ENCODE results near the gene PRAMEF5.
"Not testable (repeated sequence)": the region's sequence is repeated elsewhere in the genome, so short reads cannot be mapped to it uniquely, and the experiment has no call there.

PRAMEF5 gene

DNA sequence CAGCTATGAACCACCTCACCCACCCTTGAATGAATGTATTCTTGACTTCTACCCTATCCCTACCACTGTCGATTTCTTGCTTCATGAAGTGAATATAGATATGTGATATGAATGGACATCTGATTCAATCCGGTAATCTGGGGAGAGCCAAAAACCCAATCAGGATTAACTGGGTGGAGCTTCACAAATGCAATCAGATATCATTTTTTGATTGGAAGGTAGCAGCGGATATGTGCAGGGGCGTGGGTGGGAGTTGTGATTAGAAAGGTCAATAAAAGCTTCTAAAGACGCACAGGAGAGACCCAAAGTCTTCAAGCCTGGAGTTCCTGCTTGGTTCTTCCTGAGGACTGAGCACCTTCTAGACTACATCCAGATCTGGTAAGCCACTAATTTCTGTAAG lies at the start of gene PRAMEF5:
TSS of gene PRAMEF5 (plus strand) at position 301 of the 400 bp plus-strand sequence. CDS start 5,071 bp downstream, outside the sequence.
- not testable (repeated sequence) for DNase-seq (ENCODE audit: low read depth)

- not testable (repeated sequence) for DNase-seq (ENCODE audit: low read depth)
These were observed 45.3 kb upstream of the PRAMEF5 start for GRCh38 chr1:13208712-13209111.

DNA sequence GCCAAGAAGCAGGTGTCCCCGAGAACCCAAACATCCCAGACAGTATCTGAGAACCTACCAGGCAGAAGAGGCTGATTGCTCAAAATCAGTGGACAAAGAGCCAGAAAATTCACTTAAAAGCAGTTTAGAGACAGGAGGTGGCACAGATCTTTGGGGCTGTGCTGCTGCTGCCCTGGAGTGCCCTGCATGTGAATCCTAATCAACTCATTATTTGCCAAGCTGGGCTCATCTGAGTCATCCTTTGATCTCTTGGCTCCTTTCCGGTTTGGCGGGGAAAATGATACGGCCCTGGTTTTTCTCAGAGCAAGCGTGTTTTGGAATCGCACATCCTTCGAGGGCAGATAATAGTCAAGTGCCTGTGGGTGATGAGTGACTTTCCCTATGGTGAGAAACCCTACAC lies 37.4 kb upstream of the PRAMEF5 start:
- DNase-seq (ENCODE audit: low read depth), result not testable (repeated sequence)

DNA sequence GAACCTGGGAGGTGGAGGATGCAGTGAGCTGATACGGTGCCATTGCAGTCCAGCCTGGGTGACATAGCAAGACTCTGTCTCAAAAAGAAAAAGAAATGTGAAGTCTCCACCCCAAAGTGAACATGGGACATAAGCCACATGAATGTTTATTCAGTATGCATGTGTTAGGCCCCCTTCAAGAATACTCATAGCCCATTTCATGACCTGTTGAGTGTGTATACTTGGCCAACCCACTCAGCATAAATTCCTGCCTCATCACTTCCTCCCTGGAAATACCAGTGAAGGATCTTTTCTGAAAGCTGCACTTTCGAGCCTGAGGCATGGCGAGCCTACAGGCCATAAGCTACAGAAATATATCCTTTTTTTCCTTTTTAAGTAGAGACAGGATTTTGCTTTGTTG lies 34.8 kb upstream of the PRAMEF5 start:
- not testable (repeated sequence) for DNase-seq (ENCODE audit: low read depth)

DNA sequence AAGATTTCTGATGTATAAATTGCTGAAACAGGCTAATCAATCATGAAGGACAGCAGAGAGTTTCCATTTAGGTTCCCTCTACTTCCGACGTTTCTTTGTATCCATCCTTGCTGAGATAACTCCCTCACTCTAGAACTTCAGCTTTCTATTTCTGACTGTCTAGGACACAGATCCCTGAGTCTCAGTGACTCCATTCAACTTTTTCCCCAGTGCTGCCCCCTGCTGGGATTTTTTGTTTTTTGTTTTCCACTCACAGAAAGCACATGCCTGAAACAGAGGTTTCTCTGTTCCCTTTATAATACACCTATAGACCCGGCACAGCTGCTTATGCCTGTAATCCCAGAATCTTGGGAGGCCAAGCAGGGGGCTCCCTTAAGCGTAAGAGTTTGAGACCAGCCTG lies 31.2 kb upstream of the PRAMEF5 start:
- not testable (repeated sequence) for DNase-seq (ENCODE audit: low read depth)

DNA sequence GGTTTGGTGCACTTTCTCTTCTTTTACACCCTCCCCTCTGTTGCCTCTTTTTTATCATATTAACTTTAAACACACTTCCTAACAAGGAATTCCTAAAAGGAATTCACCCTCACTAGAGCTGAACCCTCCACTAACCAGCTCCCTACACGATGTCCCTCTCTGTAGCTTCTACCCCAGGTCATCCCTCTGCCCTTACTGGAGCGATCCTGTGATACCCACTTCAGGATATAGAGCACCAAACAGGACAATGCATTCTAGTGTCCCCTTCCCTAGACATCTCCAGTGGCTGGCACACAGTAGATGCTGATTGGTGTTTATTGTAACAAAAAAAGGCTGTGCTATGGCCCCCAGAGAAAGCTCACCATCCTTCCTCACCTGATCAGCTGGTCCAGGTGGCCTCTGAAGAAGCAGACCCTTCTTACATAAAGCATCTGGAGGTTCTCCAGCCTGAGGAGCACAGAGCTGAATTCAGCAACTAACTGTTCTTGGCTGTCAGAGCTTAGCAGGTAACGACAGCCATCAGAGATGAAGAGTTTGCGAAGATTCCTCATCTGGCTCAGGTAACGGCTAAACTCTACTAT lies 29.4 kb upstream of the PRAMEF5 start:
- DNase-seq (ENCODE audit: low read depth), result no peak

DNA sequence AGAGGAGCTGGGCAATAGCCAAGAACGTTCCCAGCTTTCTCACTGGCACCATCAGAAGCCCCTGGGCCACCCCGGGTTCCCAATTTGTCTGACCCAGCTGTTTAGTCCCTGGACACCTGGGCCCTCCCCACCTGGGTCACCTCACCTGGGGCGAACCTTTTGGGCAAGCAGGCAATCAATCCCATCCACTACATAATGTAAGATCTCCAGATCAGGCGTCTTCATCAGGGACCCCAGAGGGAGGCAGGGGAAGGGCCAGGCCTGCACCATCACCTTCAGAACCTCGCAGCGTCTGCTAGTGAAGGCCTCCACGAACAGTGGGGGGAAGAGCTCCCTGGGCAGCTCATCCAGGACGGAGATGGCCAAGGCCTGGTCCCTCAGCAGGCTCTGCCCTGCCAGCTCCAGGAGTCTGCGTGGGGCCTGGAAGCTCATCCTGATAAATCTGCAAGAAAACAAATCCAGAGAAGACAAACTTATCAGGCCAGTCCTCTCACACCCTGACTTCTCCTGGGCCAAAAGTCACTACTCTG lies 28.3 kb upstream of the PRAMEF5 start, which contains the start of gene PRAMEF18:
TSS of gene PRAMEF18 (minus strand) at position 480 of the 530 bp plus-strand sequence. CDS start at position 432, 48 bp downstream.
- DNase-seq (ENCODE audit: low read depth), result not testable (repeated sequence)

DNA sequence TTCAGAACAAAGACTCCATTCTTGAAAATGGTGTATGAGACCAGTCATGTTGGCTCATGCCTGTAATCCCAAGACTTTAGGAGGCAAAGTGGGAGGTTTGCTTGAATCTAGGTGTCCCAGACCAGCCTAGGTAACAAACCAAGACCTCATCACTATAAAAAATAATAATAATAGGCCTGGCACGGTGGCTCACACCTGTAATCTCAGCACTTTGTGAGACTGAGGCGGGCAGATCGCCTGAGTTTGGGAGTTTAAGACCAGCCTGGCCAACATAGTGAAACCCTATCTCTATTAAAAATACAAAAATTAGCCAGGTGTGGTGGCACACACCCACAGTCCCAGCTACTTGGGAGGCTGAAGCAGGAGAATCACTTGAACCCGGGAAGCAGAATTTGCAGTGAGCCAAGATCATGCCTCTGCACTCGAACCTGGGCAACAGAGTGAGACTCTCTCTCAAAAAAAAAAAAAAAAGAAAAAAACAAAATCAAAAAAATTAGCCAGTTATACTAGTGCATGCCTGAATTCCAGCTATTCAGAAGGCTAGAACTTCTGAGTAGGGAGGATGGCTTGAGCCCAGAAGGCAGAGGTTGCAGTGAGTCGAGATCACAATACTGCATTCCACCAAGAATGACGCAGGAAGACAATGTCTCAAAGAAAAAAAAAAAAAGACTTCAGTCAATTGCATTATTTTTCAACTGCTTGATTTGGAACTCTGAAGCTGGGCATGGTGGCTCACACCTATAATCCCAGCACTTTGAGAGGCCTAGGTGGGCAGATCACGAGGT lies 26.5 kb upstream of the PRAMEF5 start:
- DNase-seq (ENCODE audit: low read depth), result not testable (repeated sequence)

GRCh38 chr1:13228343-13228781 lies 25.6 kb upstream of the PRAMEF5 start:
- peak; percentile 14 for DNase-seq (ENCODE audit: low read depth)

DNA sequence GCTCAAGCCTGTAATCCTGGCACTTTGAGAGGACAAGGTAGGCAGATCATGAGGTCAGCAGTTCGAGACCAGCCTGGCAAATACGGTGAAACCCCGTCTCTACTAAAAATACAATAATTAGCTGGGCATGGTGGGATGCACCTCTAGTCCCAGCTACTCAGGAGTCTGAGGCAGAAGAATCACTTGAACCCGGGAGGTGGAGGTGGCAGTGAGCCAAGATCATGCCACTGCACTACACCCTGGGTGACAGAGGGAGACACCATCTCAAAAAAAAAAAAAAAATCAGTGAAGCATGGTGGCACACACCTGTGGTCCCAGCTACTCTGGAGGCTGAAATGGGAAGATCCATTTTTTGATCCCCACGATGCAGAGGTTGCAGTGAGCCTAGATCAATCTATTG lies 23.9 kb upstream of the PRAMEF5 start:
- DNase-seq (ENCODE audit: low read depth), result not testable (repeated sequence)

GRCh38 chr1:13230601-13231000 lies 23.4 kb upstream of the PRAMEF5 start:
- DNase-seq (ENCODE audit: low read depth), result not testable (repeated sequence)

DNA sequence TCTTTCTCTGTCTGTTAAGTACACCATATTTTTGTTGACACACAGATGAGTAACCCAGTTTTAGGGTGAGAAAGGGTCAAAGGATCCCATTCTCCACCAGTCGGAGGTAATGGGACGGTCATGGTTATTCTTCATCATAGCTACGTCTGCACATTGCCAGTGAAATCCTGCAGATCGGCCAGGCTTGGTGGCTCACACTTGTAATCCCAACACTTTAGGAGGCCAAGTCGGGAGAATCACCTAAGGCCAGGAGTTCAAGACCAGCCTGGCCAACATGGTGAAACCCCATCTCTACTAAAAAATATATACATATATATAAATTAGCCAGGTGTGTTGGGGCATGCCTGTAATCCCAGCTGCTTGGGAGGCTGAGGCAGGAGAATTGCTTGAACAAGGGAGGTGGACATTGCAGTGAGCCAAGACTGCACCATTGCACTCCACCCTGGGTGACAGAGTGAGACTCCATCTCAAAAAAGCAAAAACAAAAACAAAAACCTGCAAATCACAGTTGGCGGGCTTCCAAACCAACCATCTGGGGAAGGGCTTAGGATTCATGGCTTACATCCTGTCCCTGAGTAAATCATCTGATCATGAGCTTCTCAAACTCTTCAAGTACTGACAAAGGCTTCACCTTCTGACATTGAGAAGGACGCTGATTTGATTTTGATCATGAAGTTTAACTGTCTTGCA lies 22.8 kb upstream of the PRAMEF5 start:
- not testable (repeated sequence) for DNase-seq (ENCODE audit: low read depth)

DNA sequence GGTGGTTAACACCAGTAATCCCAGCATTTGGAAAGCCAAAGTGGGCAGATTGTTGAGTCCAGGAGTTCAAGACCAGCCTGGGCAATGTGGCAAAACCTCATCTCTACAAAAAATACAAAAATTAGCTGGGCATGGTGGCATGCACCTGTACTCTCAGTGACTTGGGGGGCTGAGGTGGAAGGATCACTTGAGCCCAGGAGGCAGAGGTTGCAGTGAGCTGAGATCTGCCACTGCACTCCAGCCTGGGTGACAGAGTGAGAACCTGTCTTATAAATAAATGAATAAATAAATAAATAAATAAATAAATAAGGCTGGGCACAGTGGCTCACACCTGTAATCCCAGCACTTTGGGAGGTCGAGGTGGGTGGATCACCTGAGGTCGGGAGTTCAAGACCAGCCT lies 21.9 kb upstream of the PRAMEF5 start:
- not testable (repeated sequence) for DNase-seq (ENCODE audit: low read depth)

DNA sequence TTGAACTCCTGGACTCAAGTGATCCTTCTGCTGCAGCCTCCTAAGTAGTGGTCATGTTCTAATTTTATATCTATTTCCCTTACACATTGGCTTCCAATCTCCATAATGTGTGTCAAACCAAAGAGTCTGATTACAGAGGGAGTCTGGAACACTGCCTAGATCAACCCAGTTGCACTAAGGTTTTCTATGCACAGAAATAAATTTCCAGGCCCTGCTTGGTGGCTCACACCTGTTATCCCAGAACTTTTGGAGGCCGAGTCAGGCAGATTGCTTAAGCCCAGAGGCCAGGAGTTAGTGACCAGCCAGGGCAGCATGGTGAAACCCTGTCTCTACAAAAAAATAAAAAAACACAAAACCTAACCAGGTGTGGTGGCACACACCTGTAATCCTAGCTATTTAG lies 19.9 kb upstream of the PRAMEF5 start:
- not testable (repeated sequence) for DNase-seq (ENCODE audit: low read depth)

DNA sequence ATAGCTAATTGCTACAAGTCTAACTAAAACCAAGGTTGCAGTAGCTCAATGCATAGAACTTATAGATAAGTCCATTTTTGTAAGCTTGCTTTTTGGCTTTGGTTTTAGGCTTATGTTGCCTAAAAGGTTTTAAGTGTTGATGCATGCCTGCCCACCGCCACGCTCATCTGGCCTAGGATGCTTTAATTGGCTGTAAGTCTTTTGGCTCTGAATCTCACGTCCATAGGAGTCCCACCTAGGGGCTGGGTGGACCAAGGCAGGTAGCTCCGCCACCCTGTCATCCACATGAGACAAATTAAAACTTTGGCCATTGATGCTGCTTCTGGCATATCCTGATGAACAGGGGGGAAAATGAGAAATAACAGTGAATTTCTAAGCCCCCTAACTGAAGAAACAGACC lies 16.4 kb upstream of the PRAMEF5 start:
- DNase-seq (ENCODE audit: low read depth), result not testable (repeated sequence)

DNA sequence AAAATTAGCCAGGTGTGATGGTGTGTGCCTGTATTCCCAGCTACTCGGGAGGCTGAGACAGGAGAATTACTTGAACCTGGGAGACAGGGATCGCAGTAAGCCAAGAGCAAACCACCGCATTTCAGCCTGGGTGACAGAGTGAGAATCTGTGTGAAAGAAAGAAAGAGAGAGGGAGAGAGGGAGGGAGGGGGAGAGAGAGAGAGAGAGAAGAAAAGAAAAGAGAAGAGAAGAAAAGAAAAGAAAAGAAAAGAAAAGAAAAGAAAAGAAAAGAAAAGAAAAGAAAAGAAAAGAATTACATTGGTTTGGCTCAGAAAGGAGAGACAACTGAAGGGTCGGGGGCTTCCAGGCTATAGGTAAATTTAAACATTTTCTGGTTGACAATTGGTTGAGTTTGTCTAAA lies 14.4 kb upstream of the PRAMEF5 start:
- DNase-seq (ENCODE audit: low read depth), result not testable (repeated sequence)

DNA sequence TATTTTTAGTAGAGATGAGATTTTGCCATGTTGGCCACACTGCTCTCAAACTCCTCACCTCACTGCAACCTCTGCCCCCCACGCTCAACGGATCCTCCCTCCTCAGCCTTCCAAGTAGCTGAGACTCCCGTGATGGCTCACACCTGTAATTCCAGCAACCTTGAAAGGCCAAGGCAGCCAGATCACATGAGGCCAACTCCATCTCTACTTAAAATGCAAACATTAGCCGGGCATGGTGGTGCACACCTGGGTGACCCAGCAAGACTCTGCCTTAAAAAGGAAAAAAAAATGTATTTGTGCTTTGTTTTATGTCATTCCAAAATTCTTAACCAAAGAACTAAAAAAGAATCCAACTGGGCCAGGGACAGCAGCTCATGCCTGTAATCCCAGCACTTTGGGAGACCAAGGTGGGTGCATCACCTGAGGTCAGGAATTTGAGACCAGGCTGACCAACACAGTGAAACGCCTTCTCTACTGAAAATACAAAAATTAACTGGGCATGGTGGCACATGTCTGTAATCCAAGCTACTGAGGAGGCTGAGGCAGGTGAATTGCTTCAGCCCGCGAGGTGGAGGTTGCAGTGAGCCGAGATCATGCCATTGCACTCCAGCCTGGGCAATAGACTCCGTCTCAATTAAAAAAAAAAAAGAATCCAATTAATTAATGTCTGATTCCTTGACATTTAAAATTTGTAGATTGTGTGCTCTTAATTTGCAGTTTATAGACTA lies 10.3 kb upstream of the PRAMEF5 start:
- not testable (repeated sequence) for DNase-seq (ENCODE audit: low read depth)

GRCh38 chr1:13245841-13246553 lies 8.0 kb upstream of the PRAMEF5 start:
- not testable (repeated sequence) for DNase-seq (ENCODE audit: low read depth)

- DNase-seq (ENCODE audit: low read depth), result not testable (repeated sequence)
These were observed 7.5 kb upstream of the PRAMEF5 start for GRCh38 chr1:13246554-13246871.

DNA sequence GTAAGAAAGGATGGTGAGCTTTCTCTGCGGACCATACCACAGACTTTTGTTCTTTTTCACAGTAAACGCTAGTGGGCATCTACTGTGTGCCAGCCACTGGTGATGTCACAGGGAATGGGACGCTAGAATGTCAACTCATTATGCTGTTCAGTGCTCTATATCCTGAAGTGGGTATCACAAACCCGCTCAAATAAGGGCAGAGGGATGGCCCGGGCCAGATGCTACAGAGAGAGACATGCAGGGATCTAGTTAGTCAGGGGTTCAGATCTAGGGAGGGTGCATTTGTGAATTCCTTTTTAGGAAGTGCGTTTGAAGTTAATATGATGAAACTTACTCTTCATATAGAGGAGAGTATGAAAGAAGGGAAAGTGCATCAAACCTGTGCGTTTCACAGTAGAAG lies 6.9 kb upstream of the PRAMEF5 start:
- not testable (repeated sequence) for DNase-seq (ENCODE audit: low read depth)

- DNase-seq (ENCODE audit: low read depth), result not testable (repeated sequence)
These were observed 11.1 kb downstream of the PRAMEF5 start for GRCh38 chr1:13265124-13265523.

Measured in stimulated activated CD8-positive, alpha-beta memory T cell treated with anti-CD3 and anti-CD28 coated beads, Interleukin-4, amount 100 ng/mL, for 24 hours (primary cell).